Astrocyte of the hippocampus (primary cell): Measurements from ENCODE around the gene SPACA4.
A peak's percentile ranks its signal among the peaks of the same experiment; 100 is the strongest.

Experiments
- DNase-seq: peaks from one replicate; pipeline ENCODE4 v3.0.0; 2011; ENCODE audit warnings: low read depth, low spot score

Gene SPACA4

DNA sequence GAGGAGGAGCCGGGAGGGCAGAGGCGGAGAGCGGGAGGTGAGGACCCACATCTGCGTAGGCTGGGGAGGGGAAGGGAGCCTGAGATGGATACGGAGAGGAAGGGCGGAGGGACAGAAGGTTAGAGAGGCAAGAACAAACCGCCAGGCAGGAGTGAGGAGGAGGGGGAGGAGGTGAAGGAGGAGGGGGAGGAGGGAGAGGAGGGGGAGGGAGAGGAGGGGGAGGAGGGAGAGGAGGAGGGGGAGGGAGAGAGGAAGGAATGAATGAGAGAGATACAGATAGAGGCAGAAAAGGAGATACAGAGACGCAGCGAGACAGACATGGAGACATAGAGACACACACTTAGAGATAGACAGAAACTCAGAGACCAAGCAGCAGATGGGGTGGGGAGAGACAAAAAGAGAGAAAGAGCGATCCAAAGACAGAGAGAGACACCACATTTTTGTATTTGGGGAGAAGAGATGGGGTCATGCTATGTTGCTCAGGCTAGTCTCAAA is 40.2 kb downstream of the SPACA4 start:
- DNase-seq: no peak

DNA sequence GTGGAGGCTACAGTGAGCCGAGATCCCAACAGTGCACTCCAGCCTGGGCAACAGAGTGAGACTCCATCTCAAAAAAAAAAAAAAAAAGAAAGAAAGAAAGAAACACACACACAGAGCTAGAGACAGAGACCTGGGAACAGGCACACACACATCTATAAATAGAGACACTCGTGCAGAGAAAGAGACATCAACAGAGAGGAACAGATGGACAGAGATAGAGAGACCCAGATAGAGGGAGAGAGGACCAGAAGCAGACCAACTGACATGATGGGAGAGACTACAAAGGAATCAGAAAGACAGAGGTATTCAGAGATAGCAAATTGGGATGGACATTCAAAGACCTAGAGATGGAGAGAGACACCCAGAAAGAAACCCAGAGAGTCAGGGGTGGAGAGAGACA is 41.6 kb downstream of the SPACA4 start:
- no peak for DNase-seq

- DNase-seq: no peak
These were observed 44.6 kb downstream of the SPACA4 start for GRCh38 chr19:48650974-48651682.

GRCh38 chr19:48651683-48652048 is 45.1 kb downstream of the SPACA4 start:
- DNase-seq: no peak

DNA sequence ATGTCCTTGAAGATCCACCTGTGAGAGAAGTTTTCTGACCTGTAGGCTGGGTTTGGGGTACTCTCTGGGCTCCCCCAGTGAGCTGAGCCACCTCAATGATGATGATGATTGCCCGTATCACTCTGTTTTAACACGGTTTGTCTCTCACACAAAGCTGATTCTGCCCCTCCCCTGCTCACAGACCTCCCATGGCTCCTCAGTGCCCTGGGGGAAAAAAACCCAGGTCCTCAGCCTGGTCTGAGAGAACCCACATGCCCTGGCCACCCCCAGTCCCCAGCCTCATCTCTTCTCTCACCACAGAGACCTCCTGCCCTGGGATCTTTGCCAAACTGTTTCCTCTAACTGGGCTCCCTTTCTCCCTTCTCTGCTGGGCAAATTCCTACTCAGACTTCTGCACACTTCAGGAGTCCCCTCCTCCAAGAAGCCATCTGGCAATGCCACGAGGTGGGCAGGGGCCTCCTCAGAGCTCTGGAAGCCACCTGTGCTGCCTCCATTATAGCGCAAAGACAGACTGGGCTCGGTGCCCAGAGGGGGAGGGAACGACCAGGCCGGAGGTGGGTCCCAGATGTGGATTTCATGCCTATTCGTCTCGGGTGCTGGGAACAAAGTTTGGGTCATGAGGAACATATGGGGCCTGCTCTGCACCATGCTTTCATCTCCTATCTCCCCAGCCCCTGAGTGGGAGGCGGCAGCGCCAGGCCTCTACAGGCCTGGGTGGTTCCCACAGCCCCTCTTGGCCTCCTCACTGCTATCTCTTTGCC is 47.9 kb downstream of the SPACA4 start:
- peak; percentile 24 for DNase-seq

GRCh38 chr19:48656840-48657474 is 50.4 kb downstream of the SPACA4 start:
- peak; percentile 92 for DNase-seq
